ENCODE measurements around the gene FAM72A.
"Not testable (repeated sequence)": the region's sequence is repeated elsewhere in the genome, so short reads cannot be mapped to it uniquely, and the experiment has no call there.

FAM72A gene

GRCh38 chr1:206202789-206203363, at the start of gene FAM72A:
TSS of gene FAM72A (minus strand) at chr1:206202839. CDS start at chr1:206202025, 814 bp downstream.
- DNase-seq: peak; percentile 99

GRCh38 chr1:206250953-206251681, 48.5 kb upstream of the FAM72A start:
- DNase-seq: not testable (repeated sequence)

GRCh38 chr1:206246129-206246886, 43.7 kb upstream of the FAM72A start:
- DNase-seq: not testable (repeated sequence)

- DNase-seq: not testable (repeated sequence)
Observed at GRCh38 chr1:206245479-206245878, 42.8 kb upstream of the FAM72A start.

DNA sequence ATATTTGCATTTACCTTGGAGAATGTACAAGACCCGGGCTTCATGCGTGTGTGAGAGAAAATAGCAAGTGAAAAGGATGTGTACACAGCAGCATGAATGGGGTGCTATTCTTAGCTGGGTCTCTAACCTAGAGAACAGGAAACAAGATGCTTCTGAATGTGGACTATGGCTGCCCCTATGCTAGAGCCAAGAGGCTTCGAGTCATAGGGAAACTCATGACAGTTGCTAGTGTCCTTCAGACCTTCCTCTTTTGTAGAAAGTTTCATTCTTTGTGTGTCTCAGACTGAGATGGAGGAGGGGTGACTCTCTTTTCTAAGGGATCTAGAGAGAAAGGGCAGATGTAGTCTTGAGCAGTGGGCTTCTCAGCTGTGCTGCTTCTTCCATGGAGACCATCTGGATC, 40.7 kb upstream of the FAM72A start:
- DNase-seq: not testable (repeated sequence)

DNA sequence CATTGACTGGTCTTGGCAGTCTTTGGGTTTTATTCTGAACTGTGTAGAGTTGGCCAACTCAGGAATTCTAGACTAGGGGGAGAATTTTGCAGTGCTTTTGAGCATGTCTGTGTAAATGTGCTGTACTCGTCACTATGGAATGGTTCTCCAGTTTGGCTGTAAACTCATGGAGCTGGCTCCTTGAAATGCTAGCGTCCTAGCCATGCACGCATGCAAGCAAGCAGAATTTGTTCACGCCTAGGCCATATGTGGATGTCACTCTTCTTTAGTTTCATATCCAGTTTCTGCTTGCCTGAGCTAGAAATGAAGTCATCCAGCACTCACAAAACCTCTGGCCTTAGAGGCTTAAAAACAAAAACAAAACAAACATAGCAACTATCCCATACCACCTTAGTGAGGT, 37.6 kb upstream of the FAM72A start:
- peak; percentile 2 for DNase-seq

GRCh38 chr1:206235190-206235589, 32.6 kb upstream of the FAM72A start:
- DNase-seq: not testable (repeated sequence)

GRCh38 chr1:206234189-206234916, 31.7 kb upstream of the FAM72A start:
- DNase-seq: not testable (repeated sequence)

GRCh38 chr1:206232970-206233645, 30.5 kb upstream of the FAM72A start:
- DNase-seq: not testable (repeated sequence)

DNA sequence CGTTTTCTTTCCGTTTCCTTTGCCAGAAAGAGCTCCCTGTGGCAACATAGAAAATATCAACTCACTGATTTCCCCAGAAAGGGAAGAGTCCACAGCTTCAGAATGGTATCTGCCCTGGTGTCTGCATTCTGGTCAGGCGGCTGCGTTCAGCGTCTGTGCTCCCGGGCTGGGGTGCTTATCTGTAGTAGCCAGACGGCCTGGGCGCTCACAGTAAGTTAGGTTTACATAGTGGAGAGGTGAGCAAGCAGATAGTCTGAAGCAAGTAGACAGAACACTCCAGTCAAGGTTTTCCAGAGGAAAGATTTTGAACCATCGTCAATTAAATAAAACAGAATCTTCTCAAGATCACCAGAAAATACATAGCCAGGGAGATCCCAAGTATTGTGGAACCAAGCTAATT, 29.4 kb upstream of the FAM72A start:
- DNase-seq: not testable (repeated sequence)

GRCh38 chr1:206229286-206229685, 26.6 kb upstream of the FAM72A start:
- DNase-seq: not testable (repeated sequence)

DNA sequence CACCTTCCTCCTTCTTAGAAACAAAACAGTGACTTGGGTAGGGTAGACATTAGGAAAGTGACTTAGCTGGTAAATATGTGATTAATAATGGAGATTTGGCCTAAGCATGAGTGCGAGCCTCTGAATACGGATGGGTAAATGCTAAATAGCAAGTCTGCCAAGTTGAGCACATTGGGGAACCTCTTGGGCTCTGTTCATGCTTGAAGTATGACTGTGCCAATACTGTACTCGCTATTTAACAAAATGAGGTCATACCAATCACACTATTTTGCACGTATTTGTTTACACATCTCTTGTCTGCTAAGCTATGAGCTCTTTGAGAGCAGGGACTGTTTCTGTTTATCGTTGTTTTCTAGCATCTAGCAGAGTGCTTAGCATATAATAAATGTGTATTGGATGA, 24.2 kb upstream of the FAM72A start:
- DNase-seq: not testable (repeated sequence)

DNA sequence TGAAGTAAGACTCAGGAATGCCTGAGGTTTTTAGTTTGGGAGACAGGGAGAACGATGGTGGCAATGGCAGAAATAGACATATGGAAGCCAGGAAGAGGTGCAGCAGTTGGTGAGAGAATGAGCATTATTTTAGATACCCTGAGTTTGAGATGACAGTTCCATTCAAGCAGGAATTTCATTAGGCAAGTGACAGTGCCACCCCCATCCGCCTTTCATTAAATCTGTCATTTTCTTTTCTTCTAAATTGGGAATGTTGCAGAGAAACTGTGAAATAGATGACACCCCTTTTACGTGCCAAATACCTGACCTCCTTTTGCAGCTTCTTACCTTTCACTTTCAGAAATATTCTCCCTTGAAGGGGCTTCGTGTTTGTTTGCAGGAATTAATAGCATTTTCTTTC, 22.7 kb upstream of the FAM72A start:
- DNase-seq: not testable (repeated sequence)

- not testable (repeated sequence) for DNase-seq
Observed at GRCh38 chr1:206224190-206224776, 21.6 kb upstream of the FAM72A start.

DNA sequence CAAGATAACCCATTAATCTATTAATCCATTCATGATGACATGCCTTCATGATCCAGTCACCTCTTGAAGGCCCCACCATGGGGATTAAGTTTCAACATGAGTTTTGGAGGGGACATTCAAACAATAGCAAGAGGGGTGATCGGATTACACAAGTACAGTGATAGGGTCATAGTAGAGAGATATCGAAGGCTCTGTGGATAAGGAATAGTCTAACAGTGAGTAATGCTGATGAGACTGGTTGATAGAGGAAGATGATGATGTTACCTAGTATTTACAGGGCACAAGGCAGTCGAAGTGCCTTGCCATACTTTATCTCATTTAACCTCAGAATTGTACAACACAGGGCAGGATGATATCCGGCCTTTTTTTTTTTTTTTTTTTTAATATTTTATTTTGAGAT, 18.9 kb upstream of the FAM72A start:
- DNase-seq: not testable (repeated sequence)

- DNase-seq: not testable (repeated sequence)
Observed at GRCh38 chr1:206220332-206221000, 17.8 kb upstream of the FAM72A start.

DNA sequence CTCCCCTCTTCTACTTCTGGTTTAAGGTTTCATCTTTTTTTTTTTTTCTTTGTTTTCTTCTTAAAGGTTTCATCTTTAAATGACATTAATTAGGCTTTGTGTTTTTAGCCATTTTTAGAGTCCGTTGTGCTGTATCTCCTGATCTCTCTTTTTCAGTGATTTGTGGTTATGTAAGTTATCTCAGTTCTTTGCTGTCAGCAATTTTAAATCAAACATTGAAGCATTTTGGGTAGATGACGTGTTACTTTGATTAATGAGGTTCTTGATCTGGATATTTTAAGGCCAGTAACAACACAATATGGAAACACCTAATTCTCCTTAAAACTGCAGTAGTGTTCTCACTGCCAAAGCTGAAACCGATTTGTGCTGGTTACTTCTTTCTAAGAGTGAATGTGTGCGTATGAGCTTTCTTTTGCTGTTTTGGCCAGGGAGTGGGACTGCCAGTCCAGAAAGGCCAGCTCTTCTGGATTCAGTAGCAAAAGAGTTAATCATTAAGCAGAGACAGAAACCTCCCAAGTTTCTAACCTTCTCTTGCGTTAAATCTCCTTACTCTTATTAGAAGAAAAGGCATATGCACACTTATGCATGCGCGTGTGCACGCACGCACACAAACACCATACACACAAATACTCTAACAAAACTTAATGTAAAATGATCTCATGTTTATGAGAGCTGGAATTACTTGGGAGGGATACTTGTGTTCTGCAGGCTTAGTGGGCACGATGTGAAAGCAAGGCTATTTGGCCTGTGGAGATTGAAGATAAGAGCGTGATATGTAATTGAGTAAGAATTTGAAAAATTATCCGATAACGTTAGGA, 17.1 kb upstream of the FAM72A start:
- not testable (repeated sequence) for DNase-seq

GRCh38 chr1:206218765-206219164, 16.1 kb upstream of the FAM72A start:
- not testable (repeated sequence) for DNase-seq

DNA sequence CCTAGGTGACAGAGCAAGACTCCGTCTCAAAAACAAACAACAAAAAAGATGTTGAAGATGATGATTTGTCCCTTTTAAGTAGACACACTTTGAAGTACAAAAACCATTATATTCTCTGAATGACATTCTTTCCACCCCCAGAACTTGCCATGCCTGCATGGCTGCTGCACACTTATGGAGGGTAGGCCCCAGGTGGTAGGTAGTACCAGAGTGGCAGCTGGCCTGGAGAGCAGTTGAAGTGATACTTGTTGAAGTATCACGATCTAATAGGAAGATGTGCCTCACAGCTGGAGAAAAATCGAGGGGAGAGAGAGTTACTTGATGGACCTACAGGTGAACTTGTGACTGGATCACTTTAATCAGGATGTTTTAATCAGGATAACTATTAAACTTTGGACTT, 15.6 kb upstream of the FAM72A start:
- not testable (repeated sequence) for DNase-seq
